ENCODE measurements around the gene COL18A1.
"Not testable (repeated sequence)": the region's sequence is repeated elsewhere in the genome, so short reads cannot be mapped to it uniquely, and the experiment has no call there.

COL18A1 gene

GRCh38 chr21:45442276-45442675, 37.3 kb downstream of the COL18A1 start:
- DNase-seq, result no peak

DNA sequence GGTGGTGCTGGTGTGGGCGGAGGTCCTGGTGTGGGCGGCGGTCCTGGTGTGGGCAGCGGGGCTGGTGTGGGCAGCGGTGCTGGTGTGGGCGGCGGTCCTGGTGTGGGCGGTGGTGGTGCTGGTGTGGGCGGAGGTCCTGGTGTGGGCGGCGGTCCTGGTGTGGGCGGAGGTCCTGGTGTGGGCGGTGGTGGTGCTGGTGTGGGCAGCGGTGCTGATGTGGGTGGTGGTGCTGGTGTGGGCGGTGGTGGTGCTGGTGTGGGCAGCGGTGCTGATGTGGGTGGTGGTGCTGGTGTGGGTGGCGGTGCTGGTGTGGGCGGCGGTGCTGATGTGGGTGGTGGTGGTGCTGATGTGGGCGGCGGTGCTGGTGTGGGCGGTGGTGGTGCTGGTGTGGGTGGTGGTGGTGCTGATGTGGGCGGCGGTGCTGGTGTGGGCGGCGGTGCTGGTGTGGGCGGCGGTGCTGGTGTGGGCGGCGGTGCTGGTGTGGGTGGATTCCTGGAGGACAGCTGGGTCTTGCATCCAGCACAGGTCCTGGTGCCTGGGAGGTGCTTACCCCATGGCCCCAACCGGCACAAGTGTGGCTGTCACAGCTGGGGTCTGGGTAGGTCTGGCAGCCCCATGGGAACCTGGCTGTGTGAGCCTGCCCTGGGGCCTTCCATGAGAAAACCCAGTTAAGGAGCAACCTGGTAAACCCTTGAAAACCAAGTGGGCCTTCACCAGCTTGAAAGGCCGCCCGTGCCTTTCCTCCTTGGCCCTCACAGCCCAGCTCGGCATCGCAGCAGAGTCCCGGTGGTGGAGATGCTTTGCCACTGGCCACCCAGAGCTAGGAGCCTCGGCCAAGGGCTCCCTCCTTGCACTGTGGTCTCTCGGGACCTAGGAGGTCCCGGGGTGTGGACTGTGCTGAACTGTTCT, 38.0 kb downstream of the COL18A1 start:
- not testable (repeated sequence) for DNase-seq

DNA sequence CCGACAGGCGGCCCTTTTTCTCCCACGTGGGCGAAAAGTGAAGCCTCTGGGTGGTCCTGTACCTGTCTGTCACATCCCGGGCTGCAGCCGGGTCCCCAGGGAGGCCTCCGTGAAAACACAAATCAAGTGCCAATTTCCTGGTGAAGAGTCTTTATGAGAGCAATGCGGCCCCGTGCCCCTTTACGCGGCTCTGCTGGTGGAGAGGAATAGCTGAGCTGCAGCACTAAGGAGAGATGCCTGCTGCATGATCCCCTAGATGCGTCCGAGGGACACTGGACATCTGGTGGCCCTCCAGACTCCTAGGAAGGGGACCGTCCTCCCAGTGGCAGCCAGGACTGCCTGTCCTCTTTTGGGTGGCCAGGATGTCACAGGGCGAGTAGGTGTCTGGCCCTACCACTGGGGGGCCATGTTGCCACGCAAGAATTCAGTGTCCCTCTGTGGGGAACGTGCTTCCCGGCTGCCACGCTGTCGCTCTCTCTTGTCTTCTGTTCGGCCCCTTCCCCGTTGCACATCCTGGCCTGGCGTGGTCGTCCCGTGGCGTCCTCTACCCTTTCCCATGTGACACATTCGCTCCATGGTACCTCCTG, 38.7 kb downstream of the COL18A1 start:
- DNase-seq, result no peak

DNA sequence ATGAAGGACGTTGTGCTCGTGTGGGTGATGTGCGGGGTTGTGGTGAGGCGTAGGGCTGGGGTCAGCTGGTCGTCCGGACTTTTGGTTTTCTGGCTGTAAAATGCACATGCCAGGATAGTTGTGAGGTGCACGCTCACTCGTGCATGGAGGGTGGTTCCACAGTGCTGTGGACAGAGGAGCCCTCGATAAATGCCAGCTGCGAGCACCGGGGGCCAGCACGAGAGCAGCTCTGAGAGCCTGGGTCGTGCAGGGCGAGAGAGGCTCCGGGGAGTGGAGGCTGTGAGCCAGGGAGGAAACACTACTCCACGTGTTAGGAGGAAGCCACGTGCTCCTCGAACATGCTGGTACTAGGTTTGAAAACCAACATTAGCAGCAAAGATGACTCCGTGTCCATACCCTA, 39.4 kb downstream of the COL18A1 start:
- no peak for DNase-seq

DNA sequence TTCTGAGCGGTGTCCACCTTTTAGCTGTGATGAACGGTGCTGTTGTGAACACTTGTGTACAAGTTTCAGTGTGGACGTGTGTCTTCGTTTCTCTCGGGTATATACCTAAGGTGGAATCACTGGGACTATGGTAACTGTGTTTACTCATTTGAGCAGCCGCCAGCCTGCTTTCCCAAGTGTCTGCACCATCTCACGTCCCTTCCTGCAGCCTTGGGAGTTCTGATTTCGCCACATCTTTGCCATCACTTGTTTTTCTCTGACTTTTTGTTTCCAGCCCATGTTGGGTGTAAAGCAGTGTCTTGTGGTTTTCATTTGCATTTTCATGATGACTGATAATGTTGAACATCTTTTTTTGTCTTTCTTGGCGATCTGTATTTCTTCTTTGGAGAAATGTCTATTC, 40.4 kb downstream of the COL18A1 start:
- DNase-seq, result no peak

GRCh38 chr21:45447821-45448220, 42.9 kb downstream of the COL18A1 start:
- peak; percentile 21 for DNase-seq

DNA sequence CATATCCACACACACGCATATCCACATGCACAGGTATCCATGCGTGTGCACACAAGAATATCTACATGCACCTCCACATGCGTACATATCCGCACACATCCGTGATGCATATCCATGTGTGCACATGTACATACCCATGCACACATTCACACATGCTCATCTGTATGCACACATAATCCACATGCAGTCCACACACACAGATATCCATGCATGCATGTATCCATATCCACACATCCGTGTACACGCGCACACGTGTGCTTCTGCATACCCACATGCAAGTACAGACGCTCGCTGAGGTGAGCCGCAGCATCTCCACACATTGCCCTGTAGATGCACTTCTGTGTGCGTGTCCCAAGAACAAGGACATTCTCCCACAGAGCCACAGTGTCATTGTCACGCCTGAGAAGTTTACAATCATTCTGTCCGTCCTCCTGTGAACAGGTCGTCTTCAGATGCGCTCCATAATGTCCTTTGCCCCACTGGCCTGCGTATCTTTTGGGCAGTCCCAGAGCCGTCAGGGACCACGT, 43.4 kb downstream of the COL18A1 start:
- DNase-seq, result no peak

DNA sequence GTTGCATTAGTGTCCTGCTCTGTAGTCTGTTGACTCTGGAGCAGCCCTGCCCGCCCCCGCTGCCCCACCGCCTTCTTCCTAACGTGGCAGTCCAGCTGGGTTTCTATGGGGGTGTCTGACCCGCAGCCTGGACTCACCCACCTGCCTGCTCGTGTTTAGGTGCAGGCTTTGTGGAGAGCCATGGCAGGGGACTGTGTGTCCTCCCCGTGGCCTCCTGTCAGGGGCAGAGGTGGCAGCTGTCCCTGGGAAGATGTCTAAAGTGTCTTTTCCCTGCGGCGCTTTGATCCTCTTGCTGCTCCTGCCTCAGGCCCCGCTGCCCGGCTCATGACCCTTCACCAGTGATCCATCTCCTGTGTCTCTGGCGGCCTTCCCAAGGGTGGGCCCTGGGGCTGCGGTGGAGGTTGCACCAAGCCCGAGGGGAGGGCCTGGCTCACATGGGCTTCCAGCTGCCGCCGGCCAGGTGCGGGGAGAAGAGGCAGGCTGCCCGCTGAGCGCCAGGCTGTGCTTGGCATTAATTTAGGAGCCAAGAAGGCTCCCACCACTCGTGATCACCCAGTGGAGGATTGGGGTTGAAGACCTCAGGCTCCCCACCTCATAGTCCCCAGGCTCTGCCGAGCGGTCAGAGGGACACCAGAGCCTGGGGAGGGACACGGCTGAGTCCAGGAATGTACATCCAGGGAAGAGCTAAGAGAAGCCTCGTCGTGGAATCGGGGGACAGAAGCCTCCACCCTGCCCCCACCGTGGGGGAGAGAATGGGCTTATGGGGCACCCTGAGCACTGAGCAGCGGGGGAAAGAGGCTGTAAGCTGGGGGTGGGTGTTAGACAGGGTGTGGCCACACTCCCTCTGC, 44.1 kb downstream of the COL18A1 start:
- no peak for DNase-seq

- no peak for DNase-seq
Observed at GRCh38 chr21:45449658-45450422, 44.9 kb downstream of the COL18A1 start.

DNA sequence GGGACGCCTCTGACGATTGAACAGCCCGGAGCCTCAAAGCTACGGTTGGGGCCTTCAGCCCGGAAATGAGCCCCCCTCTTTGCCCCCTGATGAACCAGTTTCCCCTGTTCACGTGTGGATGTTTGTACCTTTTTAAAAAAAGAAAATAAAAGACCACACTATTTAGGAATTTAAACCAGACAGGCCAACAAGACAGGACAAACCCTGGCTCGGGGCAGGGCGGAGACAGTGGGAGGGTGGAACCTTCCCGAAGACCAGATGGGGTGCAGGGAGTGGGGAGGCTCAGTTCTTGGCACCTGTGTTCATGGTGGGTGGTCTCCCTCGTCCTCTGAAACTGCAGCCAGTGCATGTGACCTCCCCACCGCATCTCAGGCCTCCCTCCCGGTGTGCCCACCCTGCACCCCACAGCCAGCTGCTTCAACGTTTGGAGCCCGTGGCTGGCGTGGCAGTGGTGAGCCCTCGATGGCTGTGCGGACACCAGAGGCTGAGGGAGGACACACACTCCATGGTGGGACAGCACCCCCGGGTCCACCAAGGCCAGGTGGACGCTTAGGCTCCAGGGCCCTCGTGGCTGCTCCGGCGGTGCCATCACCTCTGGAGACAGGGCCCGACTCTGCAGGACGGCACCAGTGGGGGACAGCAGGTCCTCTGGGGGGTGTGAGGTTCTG, 45.6 kb downstream of the COL18A1 start:
- DNase-seq, result no peak

DNA sequence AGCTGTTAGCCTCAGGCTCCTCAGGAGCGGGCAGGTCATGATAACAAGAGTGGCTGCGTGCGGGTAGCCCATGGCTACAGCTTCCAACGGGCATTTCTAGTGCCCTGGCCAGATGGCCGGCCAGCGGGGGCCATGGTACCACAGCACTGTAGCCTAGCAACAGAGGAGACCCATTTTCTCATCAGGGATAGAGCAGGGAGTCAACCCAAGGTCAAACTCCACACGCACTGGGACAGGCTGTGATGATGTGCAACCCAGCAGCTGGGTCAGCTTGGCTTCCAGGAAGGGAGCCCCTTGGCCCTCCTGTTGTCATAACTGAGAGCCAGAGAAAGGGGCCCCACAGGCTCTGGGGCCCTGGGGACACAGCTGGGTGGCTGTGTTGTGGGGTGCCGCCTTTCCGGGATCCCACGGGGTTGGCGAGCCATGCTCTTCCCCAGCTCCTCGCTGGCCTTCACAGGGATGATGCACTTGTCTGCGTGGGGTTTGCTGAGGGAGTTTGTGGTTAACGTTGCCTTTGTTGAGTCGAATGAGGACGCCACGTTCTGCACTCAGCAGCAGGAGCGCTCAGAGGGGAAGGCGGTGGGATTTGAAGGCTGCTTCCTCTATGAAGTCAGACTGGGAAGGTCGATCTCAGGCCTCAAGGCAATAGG, 46.3 kb downstream of the COL18A1 start:
- no peak for DNase-seq

DNA sequence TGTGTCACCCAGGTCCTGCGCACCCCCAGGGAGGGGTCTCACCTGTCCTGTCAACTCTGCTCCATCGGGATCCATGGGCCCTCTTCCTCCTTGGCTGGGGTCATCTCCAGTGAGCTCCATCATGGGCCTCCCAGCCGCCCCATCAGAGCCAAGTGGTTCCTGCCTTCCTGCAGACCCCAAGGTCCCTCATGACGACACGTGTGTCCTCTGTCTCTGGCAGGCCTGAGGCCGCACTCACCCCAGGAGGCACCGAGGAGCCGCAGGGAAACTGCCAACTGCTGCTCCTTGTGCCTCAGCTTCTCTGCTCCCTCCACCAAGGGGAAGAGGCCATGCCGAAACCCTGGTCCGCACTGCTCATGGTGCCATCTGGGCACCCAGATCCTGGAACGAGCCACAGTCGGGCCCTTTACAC, 46.8 kb downstream of the COL18A1 start:
- DNase-seq, result no peak

GRCh38 chr21:45452696-45453307, 47.8 kb downstream of the COL18A1 start:
- DNase-seq, result no peak

GRCh38 chr21:45453308-45453950, 48.5 kb downstream of the COL18A1 start:
- no peak for DNase-seq

DNA sequence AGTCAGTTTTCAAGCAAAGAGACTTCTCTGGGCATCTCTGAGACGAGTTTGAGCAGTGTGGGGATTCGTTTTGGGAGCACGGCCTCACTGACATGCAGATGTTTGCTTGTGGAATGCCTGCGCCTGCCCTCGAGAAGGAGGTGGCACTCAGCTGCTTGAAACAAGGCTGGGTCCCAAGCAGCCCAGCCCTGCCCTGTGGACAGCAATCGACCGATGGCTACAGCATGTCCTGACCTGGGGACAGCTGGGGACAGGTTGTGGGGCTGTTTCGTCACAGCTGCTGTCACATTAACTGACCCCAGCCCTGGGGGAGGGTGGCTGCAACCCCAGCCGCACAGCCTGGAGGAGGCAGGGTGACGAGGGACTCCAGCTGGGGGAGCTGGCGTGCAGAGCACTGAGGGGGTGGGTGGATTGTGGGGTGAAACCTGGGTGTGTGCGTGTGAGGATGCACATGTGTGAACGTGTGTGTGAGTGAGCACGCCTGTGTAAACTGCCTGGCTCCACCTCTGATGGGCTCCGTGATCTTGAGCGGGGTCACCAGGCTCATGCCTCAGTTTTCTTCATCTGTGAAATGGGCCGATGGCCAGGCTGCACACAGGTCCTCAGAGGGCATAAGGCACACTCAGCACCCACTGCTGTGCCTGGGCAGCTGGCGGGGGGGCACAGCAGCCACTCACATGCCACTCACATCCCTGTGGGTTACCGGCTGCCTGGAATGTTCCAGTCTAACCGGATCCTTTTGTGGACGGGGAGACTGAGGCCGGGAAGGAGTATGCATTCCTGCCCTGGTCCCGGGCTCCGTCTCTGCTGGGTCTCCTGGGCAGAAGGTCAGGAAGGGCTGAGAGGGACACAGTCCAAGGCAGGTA, 49.3 kb downstream of the COL18A1 start:
- DNase-seq, result no peak

DNA sequence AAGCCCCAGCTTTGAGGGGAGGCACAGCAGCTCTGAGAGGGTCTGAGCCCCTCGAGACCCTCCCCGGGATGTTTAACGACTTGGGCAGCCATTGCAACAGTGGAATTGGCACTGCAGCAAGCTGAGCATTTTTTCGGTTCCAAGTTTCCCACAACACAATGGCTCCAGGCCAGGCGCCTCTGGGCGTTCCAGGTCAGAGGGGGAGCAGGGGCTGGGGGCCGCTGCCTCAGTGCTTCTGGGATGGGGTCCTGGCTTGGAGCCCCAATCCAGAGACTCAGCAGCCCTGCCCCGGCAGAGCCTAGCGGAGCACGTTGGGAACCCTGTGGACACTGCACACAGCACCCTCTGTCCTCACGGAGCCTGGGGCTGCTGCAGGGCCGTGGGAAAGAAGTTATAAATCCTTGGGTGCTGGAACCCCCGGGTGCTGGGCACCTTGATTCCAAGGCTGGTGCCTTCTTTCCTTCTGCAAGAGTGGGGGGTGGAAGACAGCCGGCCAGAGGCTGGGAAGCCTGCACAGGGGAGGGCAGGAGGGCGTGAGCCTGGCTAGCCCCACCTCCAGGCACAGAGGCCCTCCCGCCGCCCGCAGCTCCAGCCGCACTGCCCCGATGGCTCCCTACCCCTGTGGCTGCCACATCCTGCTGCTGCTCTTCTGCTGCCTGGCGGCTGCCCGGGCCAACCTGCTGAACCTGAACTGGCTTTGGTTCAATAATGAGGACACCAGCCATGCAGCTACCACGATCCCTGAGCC, 50.1 kb downstream of the COL18A1 start:
- DNase-seq, result peak; percentile 17

- no peak for DNase-seq
Observed at GRCh38 chr21:45455674-45456583, 51.0 kb downstream of the COL18A1 start.
